OCI-LY1 (cell line): ENCODE results near the gene PPP2R2C.

Source experiments
- H2AFZ ChIP-seq: fragments of 200-600 bp; sonication (generic), shearing (Covaris generic); 2 replicates; pipeline ENCODE4 v1.6.0; 2014; ENCODE audit warnings: antibody characterized with exemption, mild to moderate bottlenecking, low read length
- H3F3A ChIP-seq: fragments of 200-600 bp; sonication (generic), shearing (Covaris generic); 2 replicates; pipeline ENCODE4 v1.6.0; 2014; ENCODE audit warnings: mild to moderate bottlenecking, antibody characterized with exemption, low read length, moderate library complexity; ENCODE audit not compliant: insufficient read depth
- H3K27ac ChIP-seq: fragments of 200-600 bp; sonication (generic); 2 replicates; pipeline ENCODE4 v1.5.1; 2014; ENCODE audit warnings: low read length, mixed run types, mild to moderate bottlenecking, low read depth; ENCODE audit not compliant: poor library complexity, severe bottlenecking
- H3K27me3 ChIP-seq: fragments of 200-600 bp; sonication (generic); 2 replicates; pipeline ENCODE4 v1.6.0; 2014; ENCODE audit warnings: antibody characterized with exemption, mild to moderate bottlenecking, low read length, moderate library complexity; ENCODE audit not compliant: insufficient read depth
- H3K36me3 ChIP-seq: fragments of 200-600 bp; sonication (generic); 2 replicates; pipeline ENCODE4 v1.6.1; 2014; ENCODE audit warnings: mild to moderate bottlenecking, antibody characterized with exemption, low read length, moderate library complexity, mixed read lengths; ENCODE audit not compliant: insufficient read depth
- H3K4me1 ChIP-seq: fragments of 200-600 bp; sonication (generic); 2 replicates; pipeline ENCODE4 v1.5.1; 2014; ENCODE audit warnings: mild to moderate bottlenecking, low read length, moderate library complexity; ENCODE audit not compliant: insufficient read depth, severe bottlenecking
- H3K4me2 ChIP-seq: fragments of 200-600 bp; sonication (generic), shearing (Covaris generic); 2 replicates; pipeline ENCODE4 v1.6.1; 2014; ENCODE audit warnings: low read length
- H3K4me3 ChIP-seq: fragments of 200-600 bp; sonication (generic); 2 replicates; pipeline ENCODE4 v1.5.1; 2014; ENCODE audit warnings: low read length, low read depth, mild to moderate bottlenecking, mixed read lengths; ENCODE audit not compliant: poor library complexity, severe bottlenecking
- H3K79me2 ChIP-seq: fragments of 200-600 bp; shearing (Covaris generic); 2 replicates; pipeline ENCODE4 v1.6.1; 2016; ENCODE audit warnings: mixed run types, low read length, mixed read lengths; ENCODE audit not compliant: insufficient read depth
- H3K9ac ChIP-seq: fragments of 200-600 bp; sonication (generic), shearing (Covaris generic); 2 replicates; pipeline ENCODE4 v1.6.1; 2014; ENCODE audit warnings: mild to moderate bottlenecking, low read length, mixed read lengths
- H3K9me2 ChIP-seq: fragments of 200-600 bp; sonication (generic), shearing (Covaris generic); 2 replicates; pipeline ENCODE4 v1.6.1; 2014; ENCODE audit warnings: low read depth, mild to moderate bottlenecking, low read length, mixed read lengths
- H3K9me3 ChIP-seq: fragments of 200-600 bp; shearing (Covaris generic); 2 replicates; pipeline ENCODE4 v1.6.1; 2014; ENCODE audit warnings: low read length, mixed read lengths
- H4K20me1 ChIP-seq: fragments of 200-600 bp; sonication (generic), shearing (Covaris generic); 2 replicates; pipeline ENCODE4 v1.6.0; 2016; ENCODE audit warnings: mild to moderate bottlenecking, low read length; ENCODE audit not compliant: insufficient read depth
- EZH2 ChIP-seq: fragments of 200-600 bp; sonication (generic), shearing (Covaris generic); IDR thresholded peaks from 2 replicates; pipeline ENCODE4 v1.8.0; 2017; ENCODE audit warnings: borderline replicate concordance, mixed run types, mild to moderate bottlenecking, antibody characterized with exemption, low read length, moderate library complexity, mixed read lengths
- TF ChIP-seq, protein P1 (sequence below): fragments of 200-600 bp; sonication (generic), shearing (Covaris generic); IDR thresholded peaks from 2 replicates; pipeline ENCODE4 v1.5.1; 2017; ENCODE audit warnings: mild to moderate bottlenecking, antibody characterized with exemption, low read length, moderate library complexity, mixed read lengths

The PPP2R2C gene

DNA sequence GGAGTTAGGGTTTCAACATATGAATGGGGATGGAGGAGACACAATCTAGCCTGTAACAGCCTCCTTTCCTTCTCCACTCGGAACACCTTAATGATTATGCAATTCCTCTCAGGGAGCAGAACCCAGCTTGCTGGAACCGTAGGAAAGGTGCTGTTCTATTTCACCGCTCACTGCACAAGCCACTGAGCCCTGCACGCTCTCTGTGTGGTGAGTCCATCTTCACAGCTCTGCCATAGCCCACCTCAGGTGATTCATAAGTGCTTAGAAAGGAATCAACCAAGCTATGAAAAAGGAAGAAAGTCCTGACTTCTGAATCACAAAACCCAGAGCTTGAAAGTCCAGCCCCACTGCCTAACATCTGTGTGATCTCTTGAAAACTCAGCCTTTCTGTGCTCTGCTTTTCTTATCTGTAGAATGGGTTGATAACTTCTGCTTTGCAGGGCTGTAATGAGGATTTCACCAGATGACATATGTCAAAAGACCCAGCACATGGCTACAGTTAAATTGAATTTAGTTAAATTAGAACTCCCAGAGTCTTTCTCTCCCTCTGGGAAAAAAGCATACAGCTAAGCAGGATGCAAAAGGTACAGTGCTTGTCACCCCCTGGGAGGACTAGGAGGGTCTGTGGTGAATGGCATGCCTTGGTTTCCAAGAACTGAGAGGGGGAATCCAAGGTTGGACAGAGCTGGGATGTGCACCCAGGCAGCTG is 111.2 kb downstream of the PPP2R2C start:
- no peak for TF ChIP-seq EZH2
- TF ChIP-seq, protein P1, sequence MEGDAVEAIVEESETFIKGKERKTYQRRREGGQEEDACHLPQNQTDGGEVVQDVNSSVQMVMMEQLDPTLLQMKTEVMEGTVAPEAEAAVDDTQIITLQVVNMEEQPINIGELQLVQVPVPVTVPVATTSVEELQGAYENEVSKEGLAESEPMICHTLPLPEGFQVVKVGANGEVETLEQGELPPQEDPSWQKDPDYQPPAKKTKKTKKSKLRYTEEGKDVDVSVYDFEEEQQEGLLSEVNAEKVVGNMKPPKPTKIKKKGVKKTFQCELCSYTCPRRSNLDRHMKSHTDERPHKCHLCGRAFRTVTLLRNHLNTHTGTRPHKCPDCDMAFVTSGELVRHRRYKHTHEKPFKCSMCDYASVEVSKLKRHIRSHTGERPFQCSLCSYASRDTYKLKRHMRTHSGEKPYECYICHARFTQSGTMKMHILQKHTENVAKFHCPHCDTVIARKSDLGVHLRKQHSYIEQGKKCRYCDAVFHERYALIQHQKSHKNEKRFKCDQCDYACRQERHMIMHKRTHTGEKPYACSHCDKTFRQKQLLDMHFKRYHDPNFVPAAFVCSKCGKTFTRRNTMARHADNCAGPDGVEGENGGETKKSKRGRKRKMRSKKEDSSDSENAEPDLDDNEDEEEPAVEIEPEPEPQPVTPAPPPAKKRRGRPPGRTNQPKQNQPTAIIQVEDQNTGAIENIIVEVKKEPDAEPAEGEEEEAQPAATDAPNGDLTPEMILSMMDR, result no peak
- H3K9me2 ChIP-seq, result no peaks in the 10 kb centered on the region
- H3K27ac ChIP-seq, result no peak overlapping the region
- no peaks in the 10 kb centered on the region for H4K20me1 ChIP-seq
- H3F3A ChIP-seq, result no peaks in the 10 kb centered on the region
- no peak overlapping the region for H3K4me2 ChIP-seq
- no peak overlapping the region for H3K9ac ChIP-seq
- H3K36me3 ChIP-seq, result no peaks in the 10 kb centered on the region
- no peaks in the 10 kb centered on the region for H3K4me1 ChIP-seq
- H3K4me3 ChIP-seq, result no peak overlapping the region
- H3K27me3 ChIP-seq, result no peaks in the 10 kb centered on the region
- no peaks in the 10 kb centered on the region for H3K79me2 ChIP-seq
- no peaks in the 10 kb centered on the region for H3K9me3 ChIP-seq
- H2AFZ ChIP-seq, result no peak overlapping the region

DNA sequence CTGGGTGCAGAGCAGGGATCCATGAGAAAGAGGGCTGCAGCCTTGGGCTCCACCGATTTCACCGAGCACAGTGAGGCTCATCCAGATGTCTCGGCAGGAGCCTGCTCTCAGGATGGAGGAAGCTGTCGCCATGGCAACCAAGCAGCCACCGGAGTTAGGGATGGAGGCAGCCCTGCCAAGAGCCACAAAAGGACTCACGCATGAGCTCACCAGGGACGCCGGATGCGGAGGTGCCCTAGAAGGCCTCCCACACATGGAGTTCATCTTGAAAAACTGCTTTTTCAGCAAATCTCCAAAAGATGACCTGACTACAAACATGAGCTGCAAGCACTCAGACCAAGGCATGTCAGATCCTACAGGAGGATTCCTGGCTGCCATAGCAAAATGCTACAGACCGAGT is 112.0 kb downstream of the PPP2R2C start:
- Histone ChIP-seq H2AFZ (no peak overlapping the region), H3K4me3 (no peak overlapping the region), H3K36me3 (no peaks in the 10 kb centered on the region), H3K9me3 (no peaks in the 10 kb centered on the region), H3K27ac (no peak overlapping the region), H3K4me1 (no peaks in the 10 kb centered on the region), H4K20me1 (no peaks in the 10 kb centered on the region), H3K9me2 (no peaks in the 10 kb centered on the region), H3K27me3 (no peaks in the 10 kb centered on the region), H3K4me2 (no peak overlapping the region), H3K9ac (no peak overlapping the region), H3K79me2 (no peaks in the 10 kb centered on the region), H3F3A (no peaks in the 10 kb centered on the region)
- TF ChIP-seq, protein P1, result no peak
- TF ChIP-seq EZH2, result no peak

DNA sequence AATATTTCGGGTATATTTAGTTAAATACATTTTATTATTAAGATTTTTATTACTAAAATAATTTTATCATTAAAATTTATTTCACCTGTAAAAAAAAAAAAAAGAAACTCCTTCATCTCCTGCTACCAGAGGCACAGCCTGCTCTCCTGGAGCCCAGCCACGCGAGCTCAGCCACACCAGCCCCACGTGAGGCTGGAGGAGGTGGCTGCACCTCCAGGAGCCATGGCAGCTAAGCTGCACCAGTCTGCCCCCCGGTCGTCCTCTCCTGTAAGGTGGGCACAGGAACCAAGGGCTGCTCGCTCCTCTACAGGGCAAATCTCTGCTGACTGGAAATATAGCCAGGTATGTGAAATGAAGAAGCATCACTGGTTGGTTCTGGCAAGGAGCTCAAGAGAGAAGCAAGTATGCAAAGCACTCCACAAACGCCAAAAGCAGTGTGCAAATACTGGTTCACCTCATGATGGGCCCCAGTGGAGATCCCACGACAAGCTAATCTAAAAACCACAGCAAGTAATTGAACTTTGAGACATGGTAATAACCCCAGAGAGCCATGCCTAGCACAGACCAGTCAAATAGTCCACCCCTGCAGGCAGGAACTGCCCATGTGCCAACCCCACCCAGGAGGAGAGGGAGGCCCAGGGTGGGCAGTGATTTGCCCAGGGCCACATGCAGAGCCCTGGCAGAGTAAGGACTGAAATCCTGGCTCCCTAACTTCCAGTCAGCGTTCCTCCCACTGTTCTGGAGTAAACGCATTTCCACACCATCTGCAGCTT is 112.7 kb downstream of the PPP2R2C start:
- Histone ChIP-seq H3K27ac (no peak overlapping the region), H3K79me2 (no peaks in the 10 kb centered on the region), H4K20me1 (no peaks in the 10 kb centered on the region), H3K36me3 (no peaks in the 10 kb centered on the region), H3F3A (no peaks in the 10 kb centered on the region), H3K4me1 (no peaks in the 10 kb centered on the region), H3K9me3 (no peaks in the 10 kb centered on the region), H2AFZ (no peak overlapping the region), H3K4me3 (no peak overlapping the region), H3K9me2 (no peaks in the 10 kb centered on the region), H3K9ac (no peak overlapping the region), H3K4me2 (no peak overlapping the region), H3K27me3 (no peaks in the 10 kb centered on the region)
- no peak for TF ChIP-seq EZH2
- TF ChIP-seq, protein P1, result no peak
